ENCODE data around the gene TSKU.

The TSKU gene

GRCh38 chr11:76801225-76801624 lies 18.1 kb downstream of the TSKU start:
- Mint-ChIP-seq H3K27me3 (ENCODE audit: low read depth, poor library complexity) (peaks cover 8% of the 10 kb centered on the region), H3K4me1 (peaks cover 66% of the 10 kb centered on the region), H3K27ac (no peak overlapping the region), H3K36me3 (ENCODE audit: low read depth) (peaks cover 4% of the 10 kb centered on the region), H3K9me3 (no peaks in the 10 kb centered on the region), H3K4me3 (no peak overlapping the region)
- TF ChIP-seq CTCF (IDR thresholded peaks at IDR 0.05), result no peak
- no peak for DNase-seq

- TF ChIP-seq CTCF (IDR thresholded peaks at IDR 0.05), result no peak
- H3K4me3 Mint-ChIP-seq, result no peak overlapping the region
- H3K4me1 Mint-ChIP-seq, result peaks cover 71% of the 10 kb centered on the region
- DNase-seq, result no peak
- H3K36me3 Mint-ChIP-seq (ENCODE audit: low read depth), result peaks cover 4% of the 10 kb centered on the region
- H3K27ac Mint-ChIP-seq, result no peak overlapping the region
- no peaks in the 10 kb centered on the region for H3K9me3 Mint-ChIP-seq
- peaks cover 8% of the 10 kb centered on the region for H3K27me3 Mint-ChIP-seq (ENCODE audit: low read depth, poor library complexity)
These were observed 18.6 kb downstream of the TSKU start for GRCh38 chr11:76801736-76802135.

GRCh38 chr11:76802151-76802550 lies 19.0 kb downstream of the TSKU start:
- Mint-ChIP-seq H3K9me3 (no peaks in the 10 kb centered on the region), H3K27me3 (ENCODE audit: low read depth, poor library complexity) (peaks cover 8% of the 10 kb centered on the region), H3K36me3 (ENCODE audit: low read depth) (peaks cover 4% of the 10 kb centered on the region), H3K4me3 (no peak overlapping the region), H3K27ac (no peak overlapping the region), H3K4me1 (peaks cover 74% of the 10 kb centered on the region)
- DNase-seq, result no peak
- TF ChIP-seq CTCF (IDR thresholded peaks at IDR 0.05), result no peak

- Mint-ChIP-seq H3K4me3 (no peak overlapping the region), H3K27me3 (ENCODE audit: low read depth, poor library complexity) (peaks cover 8% of the 10 kb centered on the region), H3K36me3 (ENCODE audit: low read depth) (peaks cover 2% of the 10 kb centered on the region), H3K27ac (no peak overlapping the region), H3K9me3 (no peaks in the 10 kb centered on the region), H3K4me1 (peaks cover 79% of the 10 kb centered on the region)
- no peak for DNase-seq
- TF ChIP-seq CTCF (IDR thresholded peaks at IDR 0.05), result no peak
These were observed 19.5 kb downstream of the TSKU start for GRCh38 chr11:76802621-76803020.

- no peak for TF ChIP-seq CTCF (IDR thresholded peaks at IDR 0.05)
These were observed 19.9 kb downstream of the TSKU start for GRCh38 chr11:76803023-76803422.

GRCh38 chr11:76803811-76804600 lies 20.9 kb downstream of the TSKU start:
- Mint-ChIP-seq H3K27ac (no peak overlapping the region), H3K9me3 (no peaks in the 10 kb centered on the region), H3K4me3 (no peak overlapping the region), H3K36me3 (ENCODE audit: low read depth) (no peaks in the 10 kb centered on the region), H3K4me1 (peaks cover 78% of the 10 kb centered on the region), H3K27me3 (ENCODE audit: low read depth, poor library complexity) (peaks cover 8% of the 10 kb centered on the region)
- no peak for DNase-seq
- TF ChIP-seq CTCF (IDR thresholded peaks at IDR 0.05), result no peak

More at GRCh38 chr11:76803023-76803422, 19.9 kb downstream of the TSKU start:
- Mint-ChIP-seq H3K36me3 (ENCODE audit: low read depth) (no peaks in the 10 kb centered on the region), H3K27me3 (ENCODE audit: low read depth, poor library complexity) (peaks cover 8% of the 10 kb centered on the region), H3K27ac (no peak overlapping the region), H3K4me3 (no peak overlapping the region), H3K4me1 (peaks cover 81% of the 10 kb centered on the region), H3K9me3 (no peaks in the 10 kb centered on the region)
- no peak for DNase-seq

Measured in nephron progenitor cell (in vitro differentiated cells).